GM23248 (cell line): ENCODE measurements around the gene TSPAN1. TPM values are rescaled to one million over a fixed set of nuclear protein-coding genes. Genes with fewer than 3 reads are reported as not detected.

Experiments
- DNase-seq: peaks from one replicate; pipeline ENCODE4 v3.0.0-alpha.2; 2015
- H2AFZ ChIP-seq: fragments of 200-600 bp; sonication (generic); 2 replicates; pipeline ENCODE4 v1.6.1; 2016; ENCODE audit warnings: antibody characterized with exemption
- H3F3A ChIP-seq: fragments of 200-600 bp; sonication (generic); 2 replicates; pipeline ENCODE4 v1.6.1; 2016; ENCODE audit warnings: mild to moderate bottlenecking, antibody characterized with exemption, mixed run types; ENCODE audit not compliant: insufficient read depth
- H3K27ac ChIP-seq: fragments of 200-600 bp; sonication (generic); 2 replicates; pipeline ENCODE4 v1.5.1; 2016; ENCODE audit warnings: mild to moderate bottlenecking
- H3K27me3 ChIP-seq: fragments of 200-600 bp; sonication (generic); replicated peaks from 2 replicates; pipeline ENCODE4 v1.6.1; 2016; ENCODE audit warnings: mild to moderate bottlenecking; ENCODE audit not compliant: insufficient read depth
- H3K36me3 ChIP-seq: fragments of 200-600 bp; sonication (generic); 2 replicates; pipeline ENCODE4 v1.6.1; 2016; ENCODE audit warnings: low read depth, mild to moderate bottlenecking
- H3K4me1 ChIP-seq: fragments of 200-600 bp; sonication (generic); 2 replicates; pipeline ENCODE4 v1.6.1; 2016; ENCODE audit warnings: mild to moderate bottlenecking; ENCODE audit not compliant: insufficient read depth
- H3K4me2 ChIP-seq: fragments of 200-600 bp; sonication (generic); one replicate; pipeline ENCODE4 v1.6.1; 2016; ENCODE audit warnings: mild to moderate bottlenecking; ENCODE audit not compliant: unreplicated experiment
- H3K4me3 ChIP-seq: fragments of 200-600 bp; sonication (generic); 2 replicates; pipeline ENCODE4 v1.5.1; 2016; ENCODE audit warnings: mild to moderate bottlenecking
- H3K79me2 ChIP-seq: fragments of 200-600 bp; sonication (generic); 2 replicates; pipeline ENCODE4 v1.6.1; 2016; ENCODE audit warnings: mild to moderate bottlenecking; ENCODE audit not compliant: insufficient read depth
- H3K9ac ChIP-seq: fragments of 200-600 bp; sonication (generic); 2 replicates; pipeline ENCODE4 v1.6.1; 2016; ENCODE audit warnings: mild to moderate bottlenecking
- H3K9me2 ChIP-seq: fragments of 200-600 bp; sonication (generic); 2 replicates; pipeline ENCODE4 v1.6.1; 2016; ENCODE audit warnings: mixed run types, mild to moderate bottlenecking, moderate library complexity; ENCODE audit not compliant: insufficient read depth
- H3K9me3 ChIP-seq: fragments of 200-600 bp; sonication (generic); one replicate; pipeline ENCODE4 v1.6.1; 2017; ENCODE audit warnings: low read depth
- H4K20me1 ChIP-seq: fragments of 200-600 bp; sonication (generic); 2 replicates; pipeline ENCODE4 v1.6.0; 2016; ENCODE audit not compliant: insufficient read depth
- EZH2 ChIP-seq: fragments of 200-600 bp; sonication (generic); IDR thresholded peaks from 2 replicates; pipeline ENCODE4 v1.6.1; 2018; ENCODE audit warnings: antibody characterized with exemption, mild to moderate bottlenecking; ENCODE audit not compliant: insufficient read depth, poor library complexity, severe bottlenecking
- EZH2phosphoT487 ChIP-seq: fragments of 200-600 bp; sonication (generic); IDR thresholded peaks from 2 replicates; pipeline ENCODE4 v1.6.1; 2018; ENCODE audit warnings: antibody characterized with exemption, moderate library complexity, mild to moderate bottlenecking, low read depth; ENCODE audit not compliant: insufficient read depth
- WGBS, 2 experiments: methylation state at CpG; one replicate each; pipeline ENCODE4 v1.1.6; 2015 to 2017; ENCODE audit warnings: low lambda C conversion rate in 2 of 2, low coverage in 1 of 2; ENCODE audit errors: missing lambda C conversion rate in 2 of 2; 5-methylcytosine and 5-hydroxymethylcytosine counted together
- in situ Hi-C: fragments of 300-500 bp; cut with MboI; formaldehyde crosslinking; loops from 2 replicates; pipeline ENCODE4 v1.15.0; 2020
- polyA plus RNA-seq: library from polyadenylated mRNA; unstranded; fragments of >200 nt; fragmentation: Nextera tagmentation; extraction: Ambion mirVana; gene quantifications from 2 replicates; pipeline ENCODE4 v1.2.1, GENCODE V29; 2016
- total RNA-seq: library from RNA; depleted of rRNA; stranded (reverse); fragments of >200 nt; shearing (Covaris generic); gene quantifications from 2 replicates; pipeline ENCODE4 v1.2.3, GENCODE V29; 2014; rRNA removed

Gene TSPAN1
- not detected in 2 replicates for total RNA-seq
- 0.38 and 0.70 TPM in 2 replicates for polyA plus RNA-seq

DNA sequence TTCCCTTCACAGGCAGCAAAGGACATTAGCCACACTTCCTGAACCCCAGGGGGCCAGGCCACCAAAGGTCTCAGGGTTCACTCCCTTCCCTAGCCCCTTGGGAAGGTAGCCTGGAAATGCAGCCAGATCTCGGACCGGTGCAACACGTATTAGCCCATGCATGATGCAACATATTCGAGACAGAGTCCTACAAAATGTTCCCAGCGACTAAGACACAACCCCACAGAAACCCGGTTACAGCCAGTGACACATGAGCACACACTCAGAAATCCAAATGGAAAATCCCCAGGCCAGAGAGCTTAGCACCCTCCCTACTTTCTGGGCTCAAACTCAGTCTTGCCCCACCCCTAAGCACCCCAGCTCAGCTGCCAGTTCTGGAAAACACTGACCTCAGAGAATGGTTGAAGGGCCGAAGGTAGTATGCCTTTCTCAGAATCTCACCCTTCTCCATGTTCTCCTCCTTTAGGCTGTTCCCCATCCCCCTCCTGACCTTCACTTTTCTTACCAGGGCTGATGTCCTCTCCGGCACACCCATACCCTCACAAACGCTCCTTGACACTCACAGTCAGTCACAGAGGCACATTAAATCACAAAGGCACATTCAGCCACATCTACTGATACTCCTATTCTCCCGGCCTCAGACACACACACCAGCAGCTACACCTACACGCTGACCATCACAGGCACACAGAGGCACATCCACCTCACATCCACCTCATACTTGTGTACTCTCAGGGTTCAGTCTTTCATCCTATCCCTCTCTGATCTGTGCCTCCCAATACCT is at the start of gene TSPAN1:
TSPAN1 (plus strand) TSS at position 640 of the 784 bp plus-strand sequence. CDS start 6,021 bp downstream, outside the sequence.
- no peaks in the 10 kb centered on the region for H3F3A ChIP-seq
- no peaks in the 10 kb centered on the region for H3K36me3 ChIP-seq
- H4K20me1 ChIP-seq, result no peaks in the 10 kb centered on the region
- in situ Hi-C loops, result loop anchor here (5.0 kb wide), 1 partner anchor 137 kb away; no protein-coding TSS in a partner anchor
- peak within 1 kb of the TSS; percentile 26; the same call in 1 of the 2 replicates for H3K27ac ChIP-seq
- H3K4me1 ChIP-seq, result peaks cover 23% of the 10 kb centered on the region
- H3K9me3 ChIP-seq, result no peaks in the 10 kb centered on the region
- no peak within 1 kb of the TSS for H3K4me3 ChIP-seq
- TF ChIP-seq EZH2phosphoT487, result no peak
- no peak for TF ChIP-seq EZH2
- H3K79me2 ChIP-seq, result no peaks in the 10 kb centered on the region
- H3K9ac ChIP-seq, result peak within 1 kb of the TSS; percentile 50
- peaks cover 4% of the 10 kb centered on the region; the same call in 1 of the 2 replicates for H3K27me3 ChIP-seq
- no peaks in the 10 kb centered on the region for H3K9me2 ChIP-seq
- DNase-seq, result peak; percentile 86
- WGBS, 2 experiments, result 28 to 29% methylated on average over 11 of the region's 11 CpGs
- peak within 1 kb of the TSS; percentile 71 for H2AFZ ChIP-seq
- H3K4me2 ChIP-seq, result peak within 1 kb of the TSS; percentile 32

GRCh38 chr1:46128344-46128743 is 46.5 kb upstream of the TSPAN1 start:
- 0 out of 2 replicates have a peak, but pooled peaks cover 8% of the 10 kb centered on the region for H3K4me1 ChIP-seq
- H3K27ac ChIP-seq, result no peak overlapping the region
- peak; percentile 40 for DNase-seq
- H3K79me2 ChIP-seq, result no peaks in the 10 kb centered on the region
- H3F3A ChIP-seq, result no peaks in the 10 kb centered on the region
- 91 to 95% methylated on average over 3 of the region's 3 CpGs for WGBS, 2 experiments
- no peak overlapping the region for H3K9ac ChIP-seq
- in situ Hi-C loops, result no loop called here
- 0 out of 2 replicates have a peak, but pooled peaks cover 4% of the 10 kb centered on the region for H3K27me3 ChIP-seq
- H3K9me3 ChIP-seq, result no peaks in the 10 kb centered on the region
- no peak overlapping the region for H3K4me2 ChIP-seq
- H3K36me3 ChIP-seq, result no peaks in the 10 kb centered on the region
- H4K20me1 ChIP-seq, result no peaks in the 10 kb centered on the region
- no peaks in the 10 kb centered on the region for H3K9me2 ChIP-seq
- H3K4me3 ChIP-seq, result no peak overlapping the region
- no peak overlapping the region for H2AFZ ChIP-seq
- TF ChIP-seq EZH2phosphoT487 (no peak), EZH2 (no peak)

GRCh38 chr1:46130121-46130520 is 44.8 kb upstream of the TSPAN1 start:
- H3K9me3 ChIP-seq, result no peaks in the 10 kb centered on the region
- in situ Hi-C loops, result no loop called here
- H3K36me3 ChIP-seq, result no peaks in the 10 kb centered on the region
- 41 to 59% methylated on average over 1 of the region's 1 CpG for WGBS, 2 experiments
- no peak overlapping the region for H3K9ac ChIP-seq
- H2AFZ ChIP-seq, result peak overlapping the region; percentile 87; the same call in 1 of the 2 replicates
- no peak for DNase-seq
- TF ChIP-seq EZH2 (no peak), EZH2phosphoT487 (no peak)
- no peaks in the 10 kb centered on the region for H4K20me1 ChIP-seq
- H3K9me2 ChIP-seq, result no peaks in the 10 kb centered on the region
- peaks cover 8% of the 10 kb centered on the region; the same call in 1 of the 2 replicates for H3F3A ChIP-seq
- H3K4me3 ChIP-seq, result peak overlapping the region; percentile 77; the same call in 1 of the 2 replicates
- no peak overlapping the region for H3K27ac ChIP-seq
- peak overlapping the region; percentile 87 for H3K4me2 ChIP-seq
- H3K79me2 ChIP-seq, result no peaks in the 10 kb centered on the region
- 0 out of 2 replicates have a peak, but pooled peaks cover 4% of the 10 kb centered on the region for H3K27me3 ChIP-seq
- peaks cover 10% of the 10 kb centered on the region; the same call in 1 of the 2 replicates for H3K4me1 ChIP-seq

DNA sequence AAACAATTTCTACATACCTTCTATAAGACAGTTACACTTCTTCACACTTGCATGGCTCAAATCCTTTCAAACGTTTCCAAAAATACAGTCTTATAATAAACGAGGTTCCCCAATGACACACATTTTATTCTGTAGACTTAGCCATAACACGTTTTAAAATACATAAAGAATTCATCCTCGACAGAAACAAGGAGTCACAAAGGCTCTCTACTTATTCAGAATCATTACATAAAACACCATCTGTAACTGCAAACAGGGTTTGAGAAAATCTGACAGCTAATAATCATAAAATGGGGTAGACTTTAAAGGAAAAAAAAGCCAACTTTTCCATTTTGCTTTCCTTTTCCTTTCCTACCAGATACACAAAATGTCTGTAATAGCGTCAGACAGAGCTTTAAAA is 44.3 kb upstream of the TSPAN1 start:
- TF ChIP-seq EZH2phosphoT487, result no peak
- TF ChIP-seq EZH2, result no peak
- H4K20me1 ChIP-seq, result no peaks in the 10 kb centered on the region
- H3K4me1 ChIP-seq, result peaks cover 13% of the 10 kb centered on the region; the same call in 1 of the 2 replicates
- H3K4me3 ChIP-seq, result peak overlapping the region; percentile 77
- in situ Hi-C loops, result no loop called here
- WGBS, 2 experiments, result 19 to 20% methylated on average over 5 of the region's 5 CpGs
- peaks cover 11% of the 10 kb centered on the region; the same call in 1 of the 2 replicates for H3F3A ChIP-seq
- no peaks in the 10 kb centered on the region for H3K36me3 ChIP-seq
- peak overlapping the region; percentile 87 for H2AFZ ChIP-seq
- no peak for DNase-seq
- H3K9me2 ChIP-seq, result no peaks in the 10 kb centered on the region
- H3K79me2 ChIP-seq, result no peaks in the 10 kb centered on the region
- no peaks in the 10 kb centered on the region for H3K9me3 ChIP-seq
- peak overlapping the region; percentile 87 for H3K4me2 ChIP-seq
- H3K27ac ChIP-seq, result no peak overlapping the region
- H3K9ac ChIP-seq, result 0 out of 2 replicates have a peak overlapping the region, but pooled peaks have one; percentile 56
- H3K27me3 ChIP-seq, result 0 out of 2 replicates have a peak, but pooled peaks cover 4% of the 10 kb centered on the region
